ENCODE results near the gene RABGAP1L.

DNA sequence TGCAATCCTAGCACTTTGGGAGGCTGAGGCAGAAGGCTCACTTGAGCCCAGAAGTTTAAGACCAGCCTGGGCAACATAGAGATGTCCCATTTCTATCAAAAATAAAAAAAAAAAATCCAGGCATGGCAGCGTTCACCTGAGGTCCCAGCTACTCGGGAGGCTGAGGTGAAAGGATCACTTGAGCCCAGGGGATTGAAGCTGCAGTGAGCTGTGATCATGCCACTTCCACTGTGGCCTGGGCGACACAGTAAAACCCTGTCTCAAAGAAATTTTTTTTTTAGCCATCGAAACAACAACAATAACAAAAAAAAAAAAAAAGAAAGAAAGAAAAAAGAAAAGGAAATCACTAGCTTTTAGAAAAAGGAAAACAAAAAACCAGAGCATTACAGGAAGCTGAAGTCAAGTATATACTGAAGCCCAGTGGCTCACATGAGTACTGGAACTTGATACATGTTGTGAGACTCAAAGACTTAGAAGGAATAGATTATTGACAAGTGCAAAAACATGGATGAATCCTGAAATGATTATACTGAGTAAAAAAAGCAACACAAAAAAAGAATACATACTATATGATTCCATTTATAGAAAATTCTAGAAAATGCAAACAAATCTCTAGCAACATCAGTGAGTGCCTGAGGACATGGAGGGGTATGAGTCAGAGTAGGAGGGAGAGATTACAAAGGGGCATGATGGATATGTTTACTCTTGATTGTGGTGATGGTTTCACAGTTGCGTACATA lies 6.1 kb upstream of the RABGAP1L start:
- TF ChIP-seq BRCA1 (IDR thresholded peaks at IDR 0.05; ENCODE audit: low read depth, low read length) (no peak), NANOG (IDR thresholded peaks at IDR 0.05; ENCODE audit: insufficient read depth, low read depth, low read length, poor library complexity, severe bottlenecking) (no peak), POLR2A (IDR thresholded peaks at IDR 0.05; ENCODE audit: control extremely low read depth in 1 of 2, low read depth in 2 of 2, low read length in 2 of 2) (no peak), BCL11A (IDR thresholded peaks at IDR 0.05; ENCODE audit: low read depth in 2 of 2, low read length in 2 of 2) (no peak), CTCF (IDR thresholded peaks at IDR 0.05; ENCODE audit: control extremely low read depth in 1 of 3, insufficient read depth in 1 of 3, low read depth in 1 of 3, low read length in 3 of 3) (no peak), PHF8 (conservative IDR thresholded peaks at IDR 0.05; ENCODE audit: low read depth, low read length) (no peak), NRF1 (IDR thresholded peaks at IDR 0.05; ENCODE audit: low read depth, low read length) (no peak), ASH2L (IDR thresholded peaks at IDR 0.05; ENCODE audit: low read length) (no peak), BACH1 (IDR thresholded peaks at IDR 0.05; ENCODE audit: low read length) (no peak), SP4 (IDR thresholded peaks at IDR 0.05; ENCODE audit: low read length) (no peak), EP300 (IDR thresholded peaks at IDR 0.05; ENCODE audit: borderline replicate concordance in 1 of 2, low read depth in 2 of 2, low read length in 2 of 2) (no peak)
- TF ChIP-seq, protein P1, sequence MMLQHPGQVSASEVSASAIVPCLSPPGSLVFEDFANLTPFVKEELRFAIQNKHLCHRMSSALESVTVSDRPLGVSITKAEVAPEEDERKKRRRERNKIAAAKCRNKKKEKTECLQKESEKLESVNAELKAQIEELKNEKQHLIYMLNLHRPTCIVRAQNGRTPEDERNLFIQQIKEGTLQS (IDR thresholded peaks at IDR 0.05; ENCODE audit: insufficient read depth, low read depth, low read length) = no peak

Measured in H1 (cell line).